TTC549 (cell line): ENCODE results near the gene FRS2.

Experiments used
- FAIRE-seq: peaks from 2 replicates; lab custom pipeline; 2012; peaks lifted over from hg19 to GRCh38; lab: Jason Lieb, UNC

FRS2 gene

DNA sequence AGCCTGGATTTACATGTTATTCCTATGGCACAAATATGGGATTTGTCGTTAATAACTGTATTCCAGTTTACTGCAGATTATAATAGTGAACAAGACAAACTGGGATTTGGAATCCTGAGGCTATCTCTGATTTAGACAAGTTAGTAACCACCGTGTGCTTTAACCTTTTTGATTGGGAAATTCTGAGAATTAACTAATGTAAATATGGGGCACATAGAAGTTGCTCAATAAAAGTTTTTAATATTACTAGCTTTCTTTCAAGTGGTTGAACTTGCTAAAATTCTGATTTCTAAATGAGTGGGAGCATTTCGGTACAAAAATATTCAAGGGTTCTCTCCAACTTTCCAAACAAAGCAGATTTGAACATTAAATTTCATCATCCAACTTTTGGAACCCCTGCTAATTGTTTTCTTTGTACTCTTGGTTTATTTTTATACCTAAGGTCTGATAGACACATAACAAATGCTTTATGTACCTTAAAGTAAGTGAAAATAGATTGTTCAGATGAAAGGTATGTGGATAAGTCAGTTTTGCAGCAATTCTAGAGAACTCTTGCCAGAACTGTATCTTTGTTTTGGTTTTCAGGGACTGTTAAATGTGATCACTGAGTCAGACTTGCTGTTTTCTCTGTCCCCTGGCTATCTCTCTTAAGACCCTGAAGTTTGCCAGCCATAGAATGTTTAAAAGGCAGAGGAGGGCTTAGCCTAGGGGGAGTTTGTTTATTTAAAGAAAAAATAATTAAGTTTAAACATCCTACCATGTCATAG is 57.5 kb downstream of the FRS2 start:
- no peak for FAIRE-seq

DNA sequence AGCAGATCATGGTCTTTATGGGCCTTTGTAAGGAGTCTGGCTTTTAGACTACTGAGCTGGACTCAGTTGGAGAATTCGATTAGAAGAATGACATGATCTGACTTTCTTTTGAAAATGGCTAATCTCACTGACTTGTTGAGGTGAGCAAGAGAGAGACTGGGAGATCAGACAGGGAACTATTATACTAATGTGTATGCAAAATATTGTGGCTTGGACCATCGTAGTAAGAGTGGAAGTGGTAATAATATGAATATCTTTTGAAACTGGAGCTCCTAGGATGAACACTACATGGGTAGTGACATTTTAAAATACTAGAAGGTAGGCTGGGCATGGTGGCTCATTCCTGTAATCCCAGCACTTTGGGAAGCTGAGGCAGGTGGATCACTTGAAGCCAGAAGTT is 58.8 kb downstream of the FRS2 start:
- no peak for FAIRE-seq

DNA sequence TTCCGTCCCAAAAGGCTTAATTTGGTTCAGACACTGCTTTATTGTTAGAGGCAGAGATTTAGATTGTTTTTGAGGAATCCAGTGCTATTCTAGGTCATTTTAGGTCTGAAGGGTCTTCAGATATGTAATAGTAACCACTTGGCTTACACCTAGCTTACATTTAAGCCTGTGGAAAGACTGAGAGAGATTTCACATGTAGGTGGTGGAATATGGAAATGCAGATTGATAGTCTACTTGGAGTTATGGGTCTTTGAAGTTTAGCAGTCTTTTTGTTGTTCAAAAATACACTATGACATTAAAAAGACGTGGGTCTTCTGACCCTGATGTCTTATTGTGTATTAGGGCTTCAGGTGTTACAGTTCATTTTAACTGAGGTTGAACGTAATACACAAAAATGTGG is 63.7 kb downstream of the FRS2 start:
- no peak for FAIRE-seq

DNA sequence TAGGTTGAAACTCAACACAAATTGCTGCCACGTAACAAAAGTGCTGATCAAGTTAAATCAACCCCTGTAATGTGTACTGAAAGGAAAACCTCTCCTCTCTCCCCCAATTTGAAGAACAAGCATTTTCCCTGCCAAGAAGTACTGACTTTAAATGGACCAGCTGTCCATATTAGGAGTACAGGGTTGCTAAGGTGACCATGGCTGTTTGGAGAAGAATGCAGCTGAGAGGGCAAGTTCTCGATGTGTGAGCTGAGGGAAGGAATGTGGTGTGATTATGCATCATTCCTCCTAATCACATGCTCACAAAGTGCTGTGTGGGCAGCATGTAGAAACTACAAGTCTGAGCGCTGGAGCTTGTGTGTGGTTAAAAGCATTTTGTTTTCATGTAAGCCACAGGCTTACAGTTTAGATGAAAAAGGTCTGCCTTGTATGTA is 64.2 kb downstream of the FRS2 start:
- no peak for FAIRE-seq

DNA sequence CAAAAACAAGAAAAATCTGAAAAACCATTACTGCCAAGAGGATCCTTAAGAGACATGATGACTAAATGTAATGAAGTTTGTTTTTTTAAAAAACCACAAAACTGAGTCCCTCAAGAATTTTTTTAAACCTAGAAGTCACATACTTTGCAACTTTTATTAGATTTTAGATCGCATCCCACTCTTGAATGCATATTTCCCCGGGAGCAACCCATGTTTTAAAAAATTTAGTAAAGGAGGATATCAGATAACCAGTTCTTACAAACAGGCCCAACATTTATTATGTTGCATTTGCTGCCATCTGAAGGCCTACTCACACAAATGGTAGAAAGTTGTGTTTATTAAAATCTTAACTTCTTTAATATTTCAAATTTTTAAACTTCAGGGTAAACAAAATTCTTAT is 70.8 kb downstream of the FRS2 start:
- no peak for FAIRE-seq

DNA sequence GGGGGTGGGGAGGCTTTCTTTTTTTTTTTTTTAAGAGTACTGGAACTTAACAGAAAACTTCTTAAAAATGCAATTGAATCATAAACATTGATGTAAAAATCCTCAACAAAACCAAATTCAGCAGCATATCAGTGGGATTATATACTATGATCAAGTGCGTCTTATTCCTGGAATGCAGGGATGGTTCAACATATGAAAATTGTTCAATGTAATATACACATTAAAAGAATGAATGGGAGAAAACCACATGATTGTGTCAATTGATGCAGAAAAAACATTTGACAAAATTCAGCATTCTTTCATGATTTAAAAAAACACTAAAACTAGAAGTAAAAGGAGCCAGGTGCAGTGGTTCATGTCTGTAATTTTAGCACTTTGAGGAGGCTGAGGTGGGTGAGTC is 73.9 kb downstream of the FRS2 start:
- FAIRE-seq = no peak

DNA sequence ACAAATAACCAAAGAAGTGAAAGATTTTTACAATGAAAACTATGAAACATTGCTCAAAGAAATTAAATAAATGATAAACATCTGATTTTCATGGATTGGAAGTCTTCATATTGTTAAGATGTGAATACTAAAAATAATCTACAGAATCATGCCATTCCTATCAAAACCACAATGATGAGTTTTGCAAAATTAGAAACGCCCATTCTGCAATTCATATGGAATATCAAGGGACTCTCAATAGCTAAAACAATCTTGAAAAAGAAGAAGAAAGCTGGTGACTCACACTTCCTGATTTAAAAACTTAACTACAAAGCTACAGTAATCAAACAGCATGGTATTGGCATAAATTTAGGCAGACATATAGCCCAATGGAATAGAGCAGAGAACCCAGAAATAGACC is 74.9 kb downstream of the FRS2 start:
- FAIRE-seq = no peak

DNA sequence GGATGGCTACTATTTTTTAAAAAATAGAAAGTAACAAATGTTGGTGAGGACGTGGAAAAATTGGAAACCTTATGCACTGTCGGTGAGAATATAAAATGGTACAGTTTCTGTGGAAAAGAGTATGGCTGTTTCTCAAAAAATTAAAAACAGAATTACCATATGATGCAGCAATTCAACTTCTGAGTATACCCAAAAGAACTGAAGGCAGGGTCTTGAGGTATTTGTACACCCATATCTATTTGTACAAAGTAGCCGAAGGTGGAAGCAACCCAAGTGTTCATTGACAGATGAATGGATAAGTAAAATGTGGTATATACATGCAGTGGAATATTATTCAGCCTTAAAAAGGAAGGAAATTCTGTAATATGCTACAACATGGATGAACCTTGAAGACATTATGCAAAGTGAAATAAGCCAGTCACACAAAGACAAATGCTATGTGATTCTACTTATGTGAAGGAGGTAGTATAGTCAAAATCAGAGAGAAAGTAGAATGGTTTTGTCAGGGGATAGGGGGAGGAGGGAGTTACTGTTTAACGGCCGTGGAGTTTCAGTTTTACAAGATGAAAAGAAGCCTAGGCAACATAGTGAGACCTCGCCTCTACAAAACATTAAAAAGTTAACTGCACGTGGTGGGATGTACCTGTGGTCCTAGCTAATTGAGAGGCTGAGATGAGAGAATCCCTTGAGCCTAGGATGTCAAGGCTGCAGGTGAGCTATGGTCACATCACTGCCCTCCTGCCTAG is 76.7 kb downstream of the FRS2 start:
- no peak for FAIRE-seq

DNA sequence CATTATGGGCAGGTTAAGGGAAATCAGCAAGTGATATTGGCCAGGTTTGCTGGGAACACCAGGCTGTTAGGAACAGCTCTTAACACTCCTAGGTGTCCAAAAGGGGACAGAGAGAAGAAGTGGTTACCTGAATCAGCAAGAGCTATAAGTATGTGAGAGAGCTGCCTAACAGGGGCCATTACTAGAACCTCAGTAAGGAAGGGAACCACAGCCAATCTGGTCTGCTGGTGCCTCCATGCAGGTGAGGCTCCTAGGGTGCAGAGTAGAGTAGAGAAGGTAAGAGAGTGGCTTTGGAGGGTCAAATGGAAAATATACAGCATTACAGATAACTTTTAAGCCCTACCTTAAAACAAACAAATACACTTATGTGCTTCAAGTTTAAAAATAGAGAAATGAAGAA is 78.5 kb downstream of the FRS2 start:
- no peak for FAIRE-seq

DNA sequence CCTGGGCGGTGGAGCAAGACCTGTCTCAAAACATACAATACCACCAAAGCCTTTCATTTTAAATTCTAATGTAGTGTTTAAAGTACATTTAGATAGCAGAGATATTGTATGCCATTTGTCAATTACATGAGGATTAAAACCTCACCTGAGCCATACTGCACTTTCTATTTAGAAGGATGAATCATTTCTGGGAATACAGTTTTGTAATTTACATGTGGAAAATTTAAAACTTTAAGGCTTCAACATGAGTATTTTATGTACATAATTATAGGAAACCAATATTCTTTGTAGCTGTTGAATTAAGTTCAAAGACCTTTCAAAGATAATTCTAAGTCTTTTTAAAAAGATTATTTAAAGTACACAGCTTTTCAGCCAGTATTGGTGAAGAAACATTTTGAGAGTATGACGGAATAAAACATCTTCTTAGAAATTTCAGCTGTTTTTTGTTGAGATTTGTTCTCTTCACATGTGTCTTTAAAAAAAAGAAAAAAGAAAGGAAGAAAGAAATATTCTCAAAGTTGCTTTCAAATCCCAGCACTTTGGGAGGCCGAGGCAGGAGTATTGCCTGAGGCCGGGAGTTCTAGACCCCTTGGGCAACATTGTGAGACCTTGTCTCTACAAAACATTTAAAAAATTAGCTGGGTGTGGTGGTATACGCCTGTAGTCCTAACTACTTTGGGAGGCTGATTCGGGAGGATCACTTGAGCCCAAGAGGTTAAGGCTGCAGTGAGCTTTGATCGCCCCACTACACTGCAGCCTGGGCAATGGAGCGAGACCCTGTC is 80.6 kb downstream of the FRS2 start:
- no peak for FAIRE-seq

DNA sequence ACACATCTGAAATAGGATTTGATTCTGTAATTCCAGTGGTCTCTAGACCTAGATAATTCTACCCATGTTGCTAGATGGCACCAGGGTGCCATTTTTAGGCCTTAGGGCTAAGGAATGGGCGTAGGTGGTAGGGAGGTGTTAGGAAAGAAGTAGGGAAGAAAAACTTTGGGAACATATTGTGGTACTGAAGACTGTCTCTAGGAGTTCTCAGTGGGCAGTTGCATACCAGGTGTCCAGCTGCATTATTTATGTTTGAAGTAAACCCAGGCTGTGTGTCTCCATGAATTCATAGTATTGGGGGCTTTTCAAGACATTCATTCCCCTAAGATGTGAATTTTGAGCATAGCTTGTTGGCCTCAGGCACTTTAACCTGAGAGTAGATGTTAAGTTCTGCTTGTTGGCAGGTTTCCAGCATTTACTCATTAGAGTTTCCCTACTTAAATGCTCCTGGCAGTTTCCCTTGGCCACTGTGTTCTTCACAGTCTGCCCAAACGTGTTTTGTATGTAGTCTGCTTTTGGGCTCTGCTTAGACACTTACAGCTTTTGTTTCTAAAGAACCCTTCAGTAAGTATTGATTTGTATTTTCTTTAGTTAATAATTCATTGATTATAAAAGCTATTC is 83.5 kb downstream of the FRS2 start:
- FAIRE-seq = no peak

DNA sequence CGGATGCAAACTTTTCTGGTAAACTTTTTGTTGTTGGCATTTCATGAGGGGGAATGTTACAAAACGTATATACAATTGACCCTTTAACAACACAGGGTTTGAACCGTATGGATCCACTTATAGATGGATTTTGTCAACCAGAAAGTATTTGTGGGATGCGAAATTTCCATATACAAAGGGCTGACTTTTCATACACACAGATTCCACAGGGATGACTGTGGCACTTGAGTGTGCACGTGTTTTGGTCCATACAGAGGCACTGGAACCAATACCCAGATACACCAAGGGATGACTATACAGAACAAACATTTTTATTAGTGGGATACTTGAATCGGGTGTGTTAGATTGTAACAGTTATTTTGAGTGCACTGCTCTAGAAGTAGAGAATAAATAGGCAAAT is 85.3 kb downstream of the FRS2 start:
- no peak for FAIRE-seq

DNA sequence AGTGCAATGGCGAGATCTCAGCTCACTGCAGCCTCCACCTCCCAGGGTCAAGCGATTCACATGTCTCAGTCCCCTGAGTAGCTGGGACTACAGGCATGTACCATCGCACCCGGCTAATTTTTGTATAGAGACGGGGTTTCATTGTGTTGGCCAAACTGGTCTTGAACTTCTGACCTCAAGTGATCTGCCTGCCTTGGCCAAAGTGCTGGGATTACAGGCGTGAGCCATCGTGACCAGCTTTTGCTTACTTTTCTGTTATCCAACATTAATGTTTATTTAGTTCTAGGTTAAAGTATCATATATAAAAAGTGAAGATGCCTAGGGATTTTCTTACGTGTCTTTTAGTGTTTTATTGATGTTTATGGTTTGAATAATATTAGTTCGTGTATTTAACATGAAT is 86.2 kb downstream of the FRS2 start:
- no peak for FAIRE-seq

DNA sequence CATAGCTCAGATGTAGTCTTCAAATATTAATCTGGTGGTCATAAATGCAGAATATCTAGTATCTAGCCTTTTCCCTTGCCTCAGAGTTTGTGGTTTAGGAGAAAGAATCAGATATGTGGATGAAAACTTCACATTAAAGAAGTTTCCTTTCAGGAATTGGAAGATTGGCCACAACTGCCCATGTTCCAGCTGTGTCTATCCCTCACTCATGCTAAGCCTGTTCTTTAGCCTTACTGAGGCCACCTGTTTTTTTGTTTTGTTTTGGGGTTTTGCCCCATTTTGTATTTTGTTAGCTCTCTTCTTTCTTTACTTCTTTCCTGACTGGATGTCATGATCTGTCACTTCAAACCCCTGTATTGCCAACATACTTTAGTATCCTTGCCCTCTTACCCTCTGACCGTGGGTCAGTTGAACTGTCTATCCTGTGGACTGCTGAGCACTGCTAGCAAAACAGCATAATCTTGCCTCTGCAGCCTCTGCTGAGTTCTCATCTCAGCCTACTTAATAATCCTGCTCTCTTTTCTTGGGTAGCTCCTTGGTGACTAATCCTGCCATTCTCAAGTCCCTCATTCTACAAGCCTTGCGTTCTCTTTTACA is 93.1 kb downstream of the FRS2 start:
- FAIRE-seq = no peak

DNA sequence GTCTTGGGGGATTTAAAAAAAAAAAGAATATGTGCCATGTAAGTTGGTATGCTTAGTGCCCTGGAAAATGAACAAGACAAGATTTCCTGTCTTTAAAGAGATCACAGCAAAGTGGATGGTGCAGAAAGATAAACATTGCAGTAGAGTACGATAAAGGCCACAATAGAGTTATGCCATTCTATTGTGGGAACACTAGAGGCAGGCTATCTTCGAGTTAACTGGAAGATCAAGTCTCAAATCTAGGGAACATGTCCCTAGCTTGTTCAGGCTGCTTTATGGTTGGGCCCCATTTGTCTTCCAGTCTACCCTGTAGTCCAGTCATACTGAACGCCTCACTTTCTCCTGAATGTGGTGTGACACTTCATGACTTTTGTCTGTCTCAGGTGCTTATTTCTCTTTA is 96.4 kb downstream of the FRS2 start:
- FAIRE-seq = no peak

DNA sequence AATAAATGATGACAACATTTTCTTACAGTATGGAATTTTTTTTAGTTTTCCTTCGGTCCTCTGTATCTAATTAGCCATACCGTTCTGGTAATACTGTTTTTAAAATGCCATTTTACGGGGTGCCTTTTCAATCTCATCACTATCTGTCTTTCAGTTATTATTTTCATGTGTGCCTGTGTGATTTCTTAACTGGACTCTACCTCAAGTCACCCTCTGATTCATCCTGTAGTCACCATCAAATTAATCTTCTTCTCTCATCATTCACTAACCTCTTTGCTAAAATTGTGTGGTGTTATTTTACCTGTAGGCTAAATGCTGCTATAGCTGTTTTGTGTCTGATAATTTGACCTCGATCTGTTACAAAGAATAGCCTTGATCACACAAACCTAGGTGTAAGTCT is 99.0 kb downstream of the FRS2 start:
- no peak for FAIRE-seq

DNA sequence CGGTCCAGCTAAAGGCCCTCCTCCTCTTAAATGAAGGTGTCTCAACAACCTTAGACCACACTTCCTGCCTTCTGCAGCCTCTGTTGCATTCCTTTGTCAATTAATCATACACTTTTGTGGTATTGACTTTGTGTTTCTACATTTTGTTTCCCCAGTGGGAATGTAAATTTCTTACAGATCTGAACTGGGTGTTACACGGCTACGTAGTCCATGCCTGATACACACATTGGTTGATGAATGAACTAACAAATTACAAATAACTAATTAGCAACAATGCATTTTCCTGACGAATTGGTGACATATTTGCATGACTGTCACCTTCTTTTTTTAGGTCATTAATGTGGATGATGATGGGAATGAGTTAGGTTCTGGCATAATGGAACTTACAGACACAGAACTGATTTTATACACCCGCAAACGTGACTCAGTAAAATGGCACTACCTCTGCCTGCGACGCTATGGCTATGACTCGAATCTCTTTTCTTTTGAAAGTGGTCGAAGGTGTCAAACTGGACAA is 99.9 kb downstream of the FRS2 start:
- FAIRE-seq = no peak

DNA sequence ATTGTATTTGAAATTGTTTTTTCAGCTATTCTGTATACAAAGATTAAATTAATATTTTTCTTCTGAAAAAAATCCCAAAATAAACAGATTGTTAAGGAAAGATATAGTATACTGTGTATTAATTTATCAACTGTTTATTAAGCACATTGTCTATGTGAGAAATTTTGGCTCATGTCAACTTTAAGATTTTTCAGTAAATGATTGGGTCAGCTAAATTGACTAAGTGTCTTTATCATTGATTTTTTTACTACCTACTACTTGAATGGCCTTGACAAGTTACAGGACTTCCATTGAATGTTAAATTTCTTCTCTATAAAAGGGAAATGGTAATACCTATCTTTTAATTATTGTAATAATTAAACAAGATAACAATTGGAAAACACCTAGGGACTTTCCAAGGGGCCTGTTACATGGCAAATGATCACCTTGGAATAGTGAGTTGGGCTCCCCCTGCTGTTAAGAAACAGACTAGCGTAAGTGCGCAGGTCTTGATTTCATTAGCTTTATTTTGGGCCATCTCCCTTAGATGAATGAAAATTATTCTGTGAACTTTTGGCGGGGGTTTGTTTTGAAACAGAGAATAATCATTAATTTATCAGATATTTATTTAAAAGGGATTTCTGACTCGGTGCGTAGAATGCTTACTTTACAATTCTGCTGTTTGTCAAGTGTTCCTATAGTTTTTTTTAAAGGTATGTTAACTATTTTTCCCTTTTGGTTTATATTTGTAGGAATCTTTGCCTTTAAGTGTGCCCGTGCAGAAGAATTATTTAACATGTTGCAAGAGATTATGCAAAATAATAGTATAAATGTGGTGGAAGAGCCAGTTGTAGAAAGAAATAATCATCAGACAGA is 100.6 kb downstream of the FRS2 start:
- peak; percentile 56 for FAIRE-seq

DNA sequence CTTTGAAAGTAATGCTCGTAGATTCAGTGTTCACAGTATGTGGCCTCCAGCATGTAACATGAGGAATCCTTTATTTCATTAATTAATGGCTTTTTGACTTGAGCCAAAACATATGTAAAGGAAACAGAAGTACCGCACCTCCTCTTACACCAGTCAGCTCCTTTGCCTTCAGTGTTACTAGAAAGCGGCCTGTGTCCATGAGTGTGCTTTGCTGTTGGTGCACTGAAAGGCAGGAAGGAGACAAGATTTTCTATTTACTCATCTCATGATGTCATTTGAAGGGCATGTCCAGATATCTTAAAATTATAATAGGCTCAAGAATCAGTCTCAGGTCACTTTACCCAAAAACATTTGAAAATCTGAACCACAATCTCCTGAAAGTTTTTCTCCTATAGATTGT is 105.2 kb downstream of the FRS2 start:
- no peak for FAIRE-seq

DNA sequence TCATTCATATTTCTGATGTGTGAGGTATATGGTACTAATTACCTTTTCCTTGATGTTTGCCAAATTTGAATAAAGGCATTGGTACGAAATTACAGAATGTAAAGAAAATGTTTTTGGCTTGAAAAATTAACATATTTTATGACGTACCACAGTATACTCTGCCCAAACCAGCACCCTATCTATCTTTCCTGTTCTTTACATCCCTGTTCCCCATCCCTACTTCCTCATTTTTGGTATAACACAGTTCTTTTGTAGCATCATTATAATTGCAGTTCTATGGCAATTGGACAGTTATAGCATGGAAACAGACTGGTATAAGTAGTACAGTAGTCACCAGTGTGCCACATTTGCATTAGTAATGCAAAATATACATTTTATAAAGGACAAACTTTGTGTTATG is 108.1 kb downstream of the FRS2 start:
- FAIRE-seq = no peak

DNA sequence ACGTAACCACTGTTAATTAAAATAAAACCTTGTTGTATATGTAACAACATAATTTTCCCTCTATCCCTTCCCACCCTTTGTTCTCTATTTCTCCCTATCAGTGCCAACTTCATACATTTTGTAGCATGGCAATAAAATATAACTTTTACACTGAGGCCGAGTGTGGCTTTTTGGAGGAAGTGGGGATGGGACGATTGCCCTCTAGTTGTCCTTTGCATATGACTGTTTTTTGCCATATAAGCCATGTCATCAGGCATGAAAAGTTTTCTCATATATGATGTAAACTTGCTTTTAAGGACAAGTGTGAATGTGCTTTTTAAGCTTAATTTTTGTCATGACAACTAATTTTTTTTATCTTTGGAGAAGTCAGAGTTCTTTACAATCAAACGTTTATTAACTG is 108.8 kb downstream of the FRS2 start:
- FAIRE-seq = no peak
